GM11168 (cell line): ENCODE results near the gene CD160.

Source experiments
- in situ Hi-C: fragments of 300-500 bp; cut with MboI; formaldehyde crosslinking; loops from one replicate; pipeline ENCODE4 v1.12.0; 2022; ENCODE audit warnings: low sequenced_read_pairs; ENCODE audit not compliant: unreplicated experiment

CD160 gene

GRCh38 chr1:145788580-145788979 lies 69.3 kb downstream of the CD160 start:
- in situ Hi-C loops, result no loop called here
